GF-D8 (cell line): Measurements from ENCODE around the gene ZFHX3.

Source experiments
- DNase-seq: peaks from one replicate; lab custom pipeline; 2025; lab: John Stamatoyannopoulos, UW

Gene ZFHX3

GRCh38 chr16:72794319-72794718 is 253.6 kb downstream of the ZFHX3 start:
- no peak for DNase-seq

- no peak for DNase-seq
Observed at GRCh38 chr16:72793716-72794115, 254.2 kb downstream of the ZFHX3 start.

DNA sequence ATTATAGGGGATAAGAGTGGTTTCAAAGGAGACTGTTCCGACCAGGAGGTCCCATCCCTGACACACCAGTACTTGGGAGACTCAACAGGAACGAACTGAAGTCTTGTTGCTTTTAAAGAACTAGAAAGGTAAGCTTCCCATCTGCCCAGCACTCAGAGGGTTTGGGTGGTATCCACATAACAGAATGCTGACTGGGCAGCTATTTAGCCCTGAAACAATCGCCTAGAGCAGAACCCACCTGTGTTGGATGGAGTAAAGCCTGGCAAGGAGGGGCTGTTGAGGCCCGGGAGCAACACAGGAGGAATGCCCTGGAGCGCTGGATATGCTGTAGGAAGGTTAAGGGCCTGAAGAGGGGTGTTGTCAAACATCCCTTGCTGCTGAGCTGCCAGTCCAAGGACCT is 254.9 kb downstream of the ZFHX3 start:
- no peak for DNase-seq

DNA sequence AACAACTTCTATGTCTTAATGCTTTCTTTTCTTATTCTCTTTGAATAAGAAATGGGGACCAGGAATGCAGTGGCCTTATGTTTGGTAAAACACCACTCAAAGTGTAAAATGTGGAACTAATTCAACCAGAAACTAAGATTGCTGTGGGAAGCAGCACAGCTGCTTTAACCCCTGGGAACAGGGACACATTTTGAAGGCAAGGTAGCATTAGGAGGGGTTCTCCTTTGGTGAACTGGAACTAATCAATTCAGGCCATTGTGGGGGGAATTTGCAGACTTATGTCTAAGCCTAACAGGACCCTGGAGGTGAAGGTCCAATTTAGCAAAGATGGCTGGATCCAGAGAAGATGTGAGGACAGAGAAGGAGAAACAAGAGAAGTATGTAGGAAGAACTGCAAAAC is 256.1 kb downstream of the ZFHX3 start:
- DNase-seq = no peak

GRCh38 chr16:72789921-72790320 is 258.0 kb downstream of the ZFHX3 start:
- DNase-seq = no peak

DNA sequence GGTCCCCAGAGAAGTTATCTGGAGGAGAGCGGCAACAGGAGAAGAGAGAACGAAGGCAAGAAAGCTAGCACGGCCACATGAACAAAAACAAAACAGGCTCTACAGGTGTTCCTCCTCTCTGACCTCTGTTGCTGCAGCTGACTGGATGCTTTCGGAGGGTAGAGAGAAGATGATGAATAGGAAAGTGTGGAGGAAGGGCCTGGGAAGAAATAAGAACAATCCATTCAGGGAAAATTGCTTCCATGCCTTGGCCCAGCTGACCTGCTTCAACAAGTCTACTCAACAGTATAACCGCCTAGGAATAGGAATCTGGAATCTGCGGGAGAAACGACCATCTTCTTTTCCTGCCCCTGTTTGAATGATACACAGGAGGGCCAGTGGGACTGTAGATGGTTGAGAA is 258.5 kb downstream of the ZFHX3 start:
- DNase-seq = no peak

DNA sequence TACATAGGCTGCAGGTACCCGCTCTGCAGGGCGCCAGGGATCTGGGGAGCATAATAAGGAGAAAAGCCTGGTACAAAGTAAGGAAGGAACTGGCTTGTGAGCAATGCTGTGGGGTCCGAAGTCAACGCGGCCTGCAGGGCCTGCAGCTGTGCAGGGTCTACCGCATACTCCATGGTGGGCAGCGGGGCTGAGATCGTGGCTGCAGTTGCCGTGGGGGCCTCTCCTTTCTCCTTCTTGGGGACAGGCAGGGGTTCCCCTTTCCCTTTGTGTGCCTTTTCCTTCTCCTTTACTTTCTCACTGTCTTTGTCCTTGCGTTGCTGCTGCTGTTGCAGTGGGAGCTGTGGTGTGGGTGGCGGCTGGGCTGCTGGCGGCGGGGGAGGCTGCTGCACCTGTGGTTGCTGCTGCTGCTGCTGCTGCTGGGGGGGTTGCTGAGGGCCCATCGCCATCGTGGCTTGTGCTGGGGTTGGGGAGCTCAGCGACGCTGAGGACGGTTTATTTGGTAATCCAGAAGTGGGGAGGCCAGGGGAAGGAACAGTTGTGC is 259.6 kb downstream of the ZFHX3 start:
- no peak for DNase-seq

GRCh38 chr16:72787514-72788268 is 260.2 kb downstream of the ZFHX3 start:
- peak; percentile 67 for DNase-seq

- no peak for DNase-seq
Observed at GRCh38 chr16:72787130-72787513, 260.8 kb downstream of the ZFHX3 start.

- DNase-seq = no peak
Observed at GRCh38 chr16:72786606-72787005, 261.3 kb downstream of the ZFHX3 start.

GRCh38 chr16:72785886-72786285 is 262.0 kb downstream of the ZFHX3 start:
- no peak for DNase-seq

DNA sequence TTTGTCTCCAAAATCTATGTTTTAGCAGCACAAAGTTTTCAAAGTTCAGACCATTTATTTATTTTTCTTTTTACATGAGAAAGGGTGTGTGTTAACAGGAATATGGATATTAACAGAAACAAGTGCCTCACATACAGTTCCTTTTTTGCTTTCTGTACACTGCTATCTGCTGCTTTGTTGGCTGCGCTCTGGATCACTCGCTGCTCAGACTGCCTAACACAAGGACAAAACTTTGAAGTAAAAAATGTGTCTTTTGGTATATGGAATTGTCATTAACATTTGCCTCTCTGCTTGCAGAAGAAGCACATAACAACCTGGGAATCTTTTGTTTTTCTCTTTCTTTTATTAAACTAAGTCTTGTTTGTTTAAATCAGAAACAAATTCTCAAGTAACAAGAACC is 262.8 kb downstream of the ZFHX3 start:
- no peak for DNase-seq

- DNase-seq = no peak
Observed at GRCh38 chr16:72783716-72784318, 264.1 kb downstream of the ZFHX3 start.

GRCh38 chr16:72769876-72770275 is 278.1 kb downstream of the ZFHX3 start:
- no peak for DNase-seq

DNA sequence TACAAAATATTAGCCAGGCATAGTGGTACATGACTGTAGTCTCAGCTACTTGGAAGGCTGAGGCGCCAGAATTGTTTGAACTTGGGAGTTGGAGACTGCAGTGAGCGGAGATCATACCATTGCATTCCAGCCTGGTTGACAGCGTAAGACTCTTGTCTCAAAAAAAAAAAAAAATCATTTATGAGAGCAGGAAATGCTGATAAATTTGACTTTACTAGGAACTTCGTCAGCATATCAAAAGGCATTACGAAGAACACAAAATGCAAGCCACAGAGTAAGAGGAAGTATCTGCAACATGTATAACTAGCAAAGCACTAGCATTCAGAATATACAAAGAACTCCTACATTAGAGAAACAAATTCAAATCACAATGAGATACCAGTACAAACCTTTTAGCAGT is 279.3 kb downstream of the ZFHX3 start:
- no peak for DNase-seq

GRCh38 chr16:72766506-72766905 is 281.4 kb downstream of the ZFHX3 start:
- no peak for DNase-seq

DNA sequence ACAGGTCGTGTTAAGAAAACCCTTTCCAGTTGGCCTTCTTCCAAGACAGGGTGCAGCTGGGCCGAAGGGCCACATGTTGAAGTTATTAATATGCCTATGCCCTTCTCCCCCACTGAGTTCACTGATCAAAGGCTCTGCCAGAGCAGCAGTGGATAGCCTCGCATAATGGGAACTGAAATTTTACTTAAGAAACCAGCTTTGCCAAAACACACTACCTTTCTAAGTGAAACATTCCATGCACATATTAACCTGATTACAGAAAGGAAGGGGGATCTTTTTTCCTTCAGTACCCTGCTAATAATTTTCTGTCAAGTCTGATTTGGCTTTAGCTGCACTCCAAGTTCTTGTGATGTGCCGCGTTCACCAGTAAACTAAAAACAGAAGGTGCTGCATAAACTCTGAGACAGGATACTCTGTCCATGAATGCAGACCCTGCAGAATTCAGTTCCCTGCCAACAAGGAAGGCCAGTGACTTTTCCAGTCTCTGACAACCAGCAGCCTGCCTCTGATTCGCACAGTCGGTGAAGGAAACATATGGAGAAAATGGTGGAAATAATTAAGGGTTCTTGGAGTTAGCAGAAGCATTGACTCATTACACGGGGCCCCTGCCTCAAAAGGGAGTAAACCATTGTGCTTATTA is 283.8 kb downstream of the ZFHX3 start:
- DNase-seq = no peak

DNA sequence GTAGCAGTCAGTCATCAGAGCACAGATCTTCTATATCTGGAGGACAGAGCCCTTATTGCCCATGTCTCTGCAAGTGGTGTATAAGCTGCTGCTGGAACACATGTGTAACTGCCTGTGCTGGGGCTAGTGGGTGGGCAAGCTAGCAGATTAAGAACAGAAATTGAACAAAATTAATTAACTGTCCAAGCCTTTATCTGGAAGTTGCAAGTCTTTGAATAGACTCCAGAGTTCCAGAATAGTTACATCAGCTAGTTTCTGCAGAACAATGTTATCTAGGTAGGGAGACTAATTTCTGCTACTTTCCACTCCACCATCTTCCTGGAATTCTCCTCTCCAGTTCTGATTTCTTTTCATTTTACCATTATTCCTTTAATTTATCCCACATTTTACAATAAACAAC is 287.3 kb downstream of the ZFHX3 start:
- no peak for DNase-seq

- no peak for DNase-seq
Observed at GRCh38 chr16:72753881-72754280, 294.0 kb downstream of the ZFHX3 start.

DNA sequence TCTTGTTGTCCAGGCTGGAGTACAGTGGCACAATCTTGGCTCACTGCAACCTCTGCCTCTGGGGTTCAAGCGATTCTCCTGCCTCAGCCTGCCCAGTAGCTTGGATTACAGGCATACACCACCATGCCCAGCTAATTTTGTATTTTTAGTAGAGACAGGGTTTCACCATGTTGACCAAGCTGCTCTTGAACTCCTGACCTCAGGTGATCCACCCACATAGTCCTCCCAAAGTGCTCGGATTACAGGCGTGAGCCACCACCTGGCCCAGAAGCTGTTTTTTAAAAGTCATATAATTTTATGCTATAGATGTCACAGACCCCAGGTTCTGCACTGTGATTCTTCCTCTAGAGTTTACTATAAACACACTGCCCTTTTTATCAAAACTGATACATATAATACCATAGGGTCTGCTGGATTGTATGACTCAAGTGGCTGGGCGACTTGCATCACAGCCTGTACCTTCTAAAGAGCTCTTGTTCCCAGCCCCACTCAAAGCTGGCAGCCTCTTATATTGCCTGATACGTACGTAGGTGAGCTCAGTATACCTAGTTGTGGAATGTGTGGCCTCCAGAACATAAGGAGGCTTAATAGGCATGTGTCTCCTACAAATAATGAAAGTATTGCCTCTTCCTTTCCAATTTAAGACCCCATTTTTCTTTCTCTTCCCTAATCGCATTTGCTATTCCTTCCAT is 295.8 kb downstream of the ZFHX3 start:
- no peak for DNase-seq

GRCh38 chr16:72751076-72751475 is 296.9 kb downstream of the ZFHX3 start:
- no peak for DNase-seq

GRCh38 chr16:72749091-72749490 is 298.8 kb downstream of the ZFHX3 start:
- no peak for DNase-seq
